ENCODE measurements around the gene BRAF.
"Not testable (repeated sequence)": the region's sequence is repeated elsewhere in the genome, so short reads cannot be mapped to it uniquely, and the experiment has no call there.

Gene BRAF

GRCh38 chr7:140708764-140709163 is 216.0 kb downstream of the BRAF start:
- not testable (repeated sequence) for DNase-seq (ENCODE audit: low read depth in 2 of 2)

GRCh38 chr7:140707132-140707531 is 217.6 kb downstream of the BRAF start:
- DNase-seq (ENCODE audit: low read depth in 2 of 2) = no peak

- no peak for DNase-seq (ENCODE audit: low read depth in 2 of 2)
Measured at GRCh38 chr7:140704205-140704604, 220.5 kb downstream of the BRAF start.

GRCh38 chr7:140702774-140703173 is 222.0 kb downstream of the BRAF start:
- DNase-seq (ENCODE audit: low read depth in 2 of 2) = no peak

- DNase-seq (ENCODE audit: low read depth in 2 of 2) = no peak
Measured at GRCh38 chr7:140698477-140698876, 226.3 kb downstream of the BRAF start.

- no peak for DNase-seq (ENCODE audit: low read depth in 2 of 2)
Measured at GRCh38 chr7:140697447-140698143, 227.1 kb downstream of the BRAF start.

- DNase-seq (ENCODE audit: low read depth in 2 of 2) = peak; percentile 53 to 55
Measured at GRCh38 chr7:140696680-140697446, 227.9 kb downstream of the BRAF start, which contains the start of gene NDUFB2. TSS of gene NDUFB2 (plus strand) at chr7:140696708. CDS start at chr7:140696745, 37 bp downstream.

- peak; percentile 90 for DNase-seq (ENCODE audit: low read depth in 2 of 2)
Measured at GRCh38 chr7:140696024-140696679, 228.6 kb downstream of the BRAF start.

- DNase-seq (ENCODE audit: low read depth in 2 of 2) = no peak
Measured at GRCh38 chr7:140695381-140695780, 229.3 kb downstream of the BRAF start.

- no peak for DNase-seq (ENCODE audit: low read depth in 2 of 2)
Measured at GRCh38 chr7:140694592-140694991, 230.1 kb downstream of the BRAF start.

GRCh38 chr7:140693849-140694248 is 230.9 kb downstream of the BRAF start:
- not testable (repeated sequence) for DNase-seq (ENCODE audit: low read depth in 2 of 2)

GRCh38 chr7:140691376-140692045 is 233.2 kb downstream of the BRAF start:
- no peak for DNase-seq (ENCODE audit: low read depth in 2 of 2)

GRCh38 chr7:140689199-140690152 is 235.3 kb downstream of the BRAF start:
- DNase-seq (ENCODE audit: low read depth in 2 of 2) = no peak

GRCh38 chr7:140688341-140688740 is 236.4 kb downstream of the BRAF start:
- no peak for DNase-seq (ENCODE audit: low read depth in 2 of 2)

- no peak for DNase-seq (ENCODE audit: low read depth in 2 of 2)
Measured at GRCh38 chr7:140686921-140687320, 237.8 kb downstream of the BRAF start.

- DNase-seq (ENCODE audit: low read depth in 2 of 2) = no peak
Measured at GRCh38 chr7:140685407-140686087, 239.2 kb downstream of the BRAF start.

GRCh38 chr7:140684066-140684950 is 240.4 kb downstream of the BRAF start:
- DNase-seq (ENCODE audit: low read depth in 2 of 2) = no peak

GRCh38 chr7:140683657-140684056 is 241.1 kb downstream of the BRAF start:
- no peak for DNase-seq (ENCODE audit: low read depth in 2 of 2)

- no peak for DNase-seq (ENCODE audit: low read depth in 2 of 2)
Measured at GRCh38 chr7:140681766-140682165, 243.0 kb downstream of the BRAF start.
